Activated CD4-positive, alpha-beta T cell treated with anti-CD3 and anti-CD28 coated beads, Interleukin-2, amount 10 ng/mL, durations not matched to agents 7 days and 5 days (primary cell): Measurements from ENCODE around the gene UBAC2. TPM values are rescaled to one million over a fixed set of nuclear protein-coding genes. Genes with fewer than 3 reads are reported as not detected.
A peak's percentile ranks its signal among the peaks of the same experiment; 100 is the strongest.
"Not testable (repeated sequence)": the region's sequence is repeated elsewhere in the genome, so short reads cannot be mapped to it uniquely, and the experiment has no call there.

Experiments
- CTCF ChIA-PET: fragments of 350-600 bp; sonication (Branson Sonifier 250); formaldehyde crosslinking; loops from one replicate; lab custom pipeline; 2021; ENCODE audit warnings: antibody characterized with exemption; lab: Charles Lee
- POLR2A ChIA-PET: fragments of 350-600 bp; sonication (Branson Sonifier 250); formaldehyde crosslinking; loops from one replicate; lab custom pipeline; 2021; ENCODE audit warnings: antibody characterized with exemption; lab: Charles Lee
- DNase-seq: peaks from one replicate; pipeline ENCODE4 v3.0.0-alpha.2; 2020
- H3K27ac Mint-ChIP-seq: one replicate; pipeline ENCODE4 v1.8.0; 2021; ENCODE audit warnings: mild to moderate bottlenecking, moderate library complexity, mixed read lengths
- H3K27me3 Mint-ChIP-seq: one replicate; pipeline ENCODE4 v1.8.0; 2021; ENCODE audit warnings: mixed read lengths
- H3K36me3 Mint-ChIP-seq: one replicate; pipeline ENCODE4 v1.8.0; 2021; ENCODE audit warnings: low read depth, mixed read lengths
- H3K4me1 Mint-ChIP-seq: one replicate; pipeline ENCODE4 v1.8.0; 2021; ENCODE audit warnings: mixed read lengths
- H3K4me3 Mint-ChIP-seq: one replicate; pipeline ENCODE4 v1.8.0; 2021; ENCODE audit warnings: mild to moderate bottlenecking, moderate library complexity, mixed read lengths
- H3K9me3 Mint-ChIP-seq: one replicate; pipeline ENCODE4 v1.8.0; 2021; ENCODE audit warnings: mixed read lengths
- total RNA-seq, 2 experiments: library from RNA; stranded (reverse); gene quantifications; one replicate each; pipeline ENCODE4 v1.2.3, GENCODE V29; 2021

UBAC2 gene
- total RNA-seq, 2 experiments from 2014 or later = 67.8 to 70.5 TPM

DNA sequence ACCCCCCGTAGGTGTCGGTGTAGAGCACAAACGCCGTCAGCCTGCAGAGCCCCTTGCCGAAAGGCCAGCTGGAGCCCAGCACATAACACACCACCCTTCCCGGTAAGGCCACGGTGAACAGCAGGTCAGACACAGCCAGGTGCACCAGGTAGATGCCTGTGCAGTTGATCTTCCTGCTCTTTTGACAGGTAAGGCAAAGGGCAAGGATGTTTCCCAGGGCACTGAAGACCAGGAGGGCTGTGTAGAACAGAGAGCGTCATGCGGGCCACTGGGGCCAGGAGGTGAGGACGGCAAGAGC lies 208.0 kb downstream of the UBAC2 start:
- DNase-seq = no peak
- Mint-ChIP-seq H3K9me3 (peaks cover 15% of the 10 kb centered on the region), H3K4me1 (peaks cover 25% of the 10 kb centered on the region), H3K36me3 (peaks cover 3% of the 10 kb centered on the region), H3K27me3 (no peaks in the 10 kb centered on the region), H3K4me3 (no peak overlapping the region), H3K27ac (no peak overlapping the region)
- POLR2A ChIA-PET = no interaction called here
- CTCF ChIA-PET = interaction anchor here (1.0 to 1.4 kb wide), 4 partner anchors 11 to 138 kb away, joined by 3 to 6 read pairs (median 4); no protein-coding TSS in a partner anchor

- ChIA-PET POLR2A (interaction anchor here (0.6 kb wide), 1 partner anchor 23 kb away, joined by 4 read pairs; no protein-coding TSS in a partner anchor), CTCF (interaction anchor here (0.7 to 1.4 kb wide), 4 partner anchors 10 to 139 kb away, joined by 3 to 6 read pairs (median 4); no protein-coding TSS in a partner anchor)
- Mint-ChIP-seq H3K9me3 (peaks cover 15% of the 10 kb centered on the region), H3K4me1 (peaks cover 19% of the 10 kb centered on the region)
- not testable (repeated sequence) for H3K27me3 Mint-ChIP-seq, H3K4me3 Mint-ChIP-seq, DNase-seq, H3K36me3 Mint-ChIP-seq, H3K27ac Mint-ChIP-seq
These were observed 208.9 kb downstream of the UBAC2 start for GRCh38 chr13:99409461-99410083.

- H3K27me3 Mint-ChIP-seq = not testable (repeated sequence)
- CTCF ChIA-PET = interaction anchor here (0.6 to 3.4 kb wide), 4 partner anchors 25 to 141 kb away, joined by 3 to 15 read pairs (median 4); no protein-coding TSS in a partner anchor
These were observed 210.2 kb downstream of the UBAC2 start for GRCh38 chr13:99410646-99411475.

GRCh38 chr13:99412856-99413255 lies 212.2 kb downstream of the UBAC2 start:
- Mint-ChIP-seq H3K27me3 (no peaks in the 10 kb centered on the region), H3K4me1 (peaks cover 34% of the 10 kb centered on the region), H3K36me3 (peaks cover 3% of the 10 kb centered on the region), H3K9me3 (peaks cover 12% of the 10 kb centered on the region), H3K4me3 (no peak overlapping the region), H3K27ac (no peak overlapping the region)
- no peak for DNase-seq
- ChIA-PET CTCF (interaction anchor here (1.2 to 3.4 kb wide), 4 partner anchors 13 to 25 kb away, joined by 3 to 15 read pairs (median 4); no protein-coding TSS in a partner anchor), POLR2A (no interaction called here)

More at GRCh38 chr13:99410646-99411475, 210.2 kb downstream of the UBAC2 start:
- POLR2A ChIA-PET, H3K4me3 Mint-ChIP-seq, H3K36me3 Mint-ChIP-seq, H3K27ac Mint-ChIP-seq, DNase-seq: not testable (repeated sequence)
- Mint-ChIP-seq H3K4me1 (peaks cover 22% of the 10 kb centered on the region), H3K9me3 (peaks cover 14% of the 10 kb centered on the region)

GRCh38 chr13:99414048-99414995 lies 213.7 kb downstream of the UBAC2 start:
- Mint-ChIP-seq H3K4me3 (no peak overlapping the region), H3K27ac (no peak overlapping the region), H3K27me3 (no peaks in the 10 kb centered on the region), H3K36me3 (peaks cover 3% of the 10 kb centered on the region), H3K9me3 (peaks cover 12% of the 10 kb centered on the region), H3K4me1 (peaks cover 45% of the 10 kb centered on the region)
- DNase-seq = no peak
- CTCF ChIA-PET = interaction anchor here (1.1 to 3.4 kb wide), 3 partner anchors 19 to 93 kb away, joined by 3 to 15 read pairs (median 3); no protein-coding TSS in a partner anchor
- POLR2A ChIA-PET = interaction anchor here (1.0 kb wide), 1 partner anchor 10 kb away, joined by 5 read pairs; no protein-coding TSS in a partner anchor

- peaks cover 52% of the 10 kb centered on the region for H3K4me1 Mint-ChIP-seq
- no peaks in the 10 kb centered on the region for H3K27me3 Mint-ChIP-seq
- ChIA-PET POLR2A (no interaction called here), CTCF (interaction anchor here (1.1 to 1.7 kb wide), 2 partner anchors 10 to 92 kb away, joined by 3 to 5 read pairs; no protein-coding TSS in a partner anchor)
- no peak overlapping the region for H3K27ac Mint-ChIP-seq
- H3K4me3 Mint-ChIP-seq = no peak overlapping the region
- DNase-seq = no peak
- H3K36me3 Mint-ChIP-seq = peaks cover 3% of the 10 kb centered on the region
- H3K9me3 Mint-ChIP-seq = peaks cover 11% of the 10 kb centered on the region
These were observed 214.5 kb downstream of the UBAC2 start for GRCh38 chr13:99415014-99415650.

GRCh38 chr13:99415851-99416331 lies 215.2 kb downstream of the UBAC2 start:
- H3K36me3 Mint-ChIP-seq = peaks cover 3% of the 10 kb centered on the region
- peaks cover 10% of the 10 kb centered on the region for H3K9me3 Mint-ChIP-seq
- H3K4me3 Mint-ChIP-seq = no peak overlapping the region
- ChIA-PET CTCF (interaction anchor here (1.1 to 1.7 kb wide), 4 partner anchors 10 to 146 kb away, joined by 3 to 5 read pairs (median 4); no protein-coding TSS in a partner anchor), POLR2A (no interaction called here)
- no peak for DNase-seq
- no peak overlapping the region for H3K27ac Mint-ChIP-seq
- H3K27me3 Mint-ChIP-seq = no peaks in the 10 kb centered on the region
- H3K4me1 Mint-ChIP-seq = peaks cover 57% of the 10 kb centered on the region

GRCh38 chr13:99416411-99417121 lies 215.9 kb downstream of the UBAC2 start:
- DNase-seq = no peak
- Mint-ChIP-seq H3K27me3 (no peaks in the 10 kb centered on the region), H3K36me3 (peaks cover 3% of the 10 kb centered on the region), H3K4me1 (peaks cover 60% of the 10 kb centered on the region), H3K27ac (no peak overlapping the region), H3K4me3 (peak overlapping the region; percentile 8), H3K9me3 (peaks cover 7% of the 10 kb centered on the region)
- ChIA-PET CTCF (interaction anchor here (1.1 to 10.0 kb wide), 5 partner anchors 9 to 147 kb away, joined by 3 to 87 read pairs (median 5); no protein-coding TSS in a partner anchor), POLR2A (no interaction called here)

GRCh38 chr13:99417201-99418102 lies 216.8 kb downstream of the UBAC2 start:
- no peaks in the 10 kb centered on the region for H3K27me3 Mint-ChIP-seq
- DNase-seq = no peak
- no peaks in the 10 kb centered on the region for H3K9me3 Mint-ChIP-seq
- POLR2A ChIA-PET = no interaction called here
- peaks cover 63% of the 10 kb centered on the region for H3K4me1 Mint-ChIP-seq
- CTCF ChIA-PET = interaction anchor here (1.4 to 10.0 kb wide), 5 partner anchors 11 to 361 kb away, joined by 3 to 87 read pairs (median 4); no protein-coding TSS in a partner anchor
- no peaks in the 10 kb centered on the region for H3K36me3 Mint-ChIP-seq
- H3K27ac Mint-ChIP-seq = no peak overlapping the region
- H3K4me3 Mint-ChIP-seq = peak overlapping the region; percentile 8

- ChIA-PET POLR2A (no interaction called here), CTCF (interaction anchor here (0.9 to 10.0 kb wide), 5 partner anchors 12 to 362 kb away, joined by 3 to 87 read pairs (median 3); no protein-coding TSS in a partner anchor)
- Mint-ChIP-seq H3K36me3 (peaks cover under 1% of the 10 kb centered on the region), H3K9me3 (no peaks in the 10 kb centered on the region), H3K27ac (peak overlapping the region; percentile 3), H3K4me1 (peaks cover 71% of the 10 kb centered on the region), H3K4me3 (no peak overlapping the region), H3K27me3 (no peaks in the 10 kb centered on the region)
- DNase-seq = no peak
These were observed 217.6 kb downstream of the UBAC2 start for GRCh38 chr13:99418103-99418842.
